ENCODE results near the gene PAK1IP1.

GRCh38 chr6:10749734-10750133 lies 55.0 kb downstream of the PAK1IP1 start:
- TF ChIP-seq CTCF (IDR thresholded peaks at IDR 0.05) (no peak), POLR2A (IDR thresholded peaks at IDR 0.05) (no peak), POLR2AphosphoS5 (IDR thresholded peaks at IDR 0.05) (no peak)
